ENCODE data around the gene MTMR6. TPM values are rescaled to one million over a fixed set of nuclear protein-coding genes. Genes with fewer than 3 reads are reported as not detected.

The MTMR6 gene
- total RNA-seq, 2 experiments from 2014 or later = 6.4 to 17.3 TPM

DNA sequence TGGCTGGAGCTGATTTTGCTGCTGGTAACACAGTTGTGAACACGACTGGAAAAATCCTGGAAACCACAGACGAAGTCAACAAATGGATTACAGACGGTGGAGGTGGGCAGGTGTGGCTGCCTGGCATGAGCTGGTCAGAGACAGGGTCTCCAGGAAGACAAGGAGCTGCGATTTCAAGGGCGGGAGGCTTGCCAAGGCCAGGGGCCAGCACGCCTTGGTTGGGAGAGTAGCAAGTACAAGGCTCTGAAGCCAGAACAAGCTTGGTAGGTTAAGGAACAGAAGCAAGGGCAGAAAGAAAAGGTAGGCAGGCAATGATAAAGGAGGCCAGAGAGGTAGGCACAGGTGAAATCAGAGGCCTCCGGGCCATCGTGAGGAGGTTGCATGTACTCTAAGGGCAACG is 64.5 kb downstream of the MTMR6 start:
- no TSS peak for BruUV-seq (replicated peaks)
- intact Hi-C loops (cut with micrococcal nuclease; ENCODE audit: unreplicated experiment) = no loop called here
- Histone ChIP-seq H2AFZ (ENCODE audit: low read length) (no peak overlapping the region), H3K4me3 (ENCODE audit: low read depth, low read length, poor library complexity, severe bottlenecking) (no peak overlapping the region), H3K9me2 (ENCODE audit: insufficient read depth, low read length) (no peaks in the 10 kb centered on the region), H3K36me3 (ENCODE audit: insufficient read depth, low read length) (no peaks in the 10 kb centered on the region), H3K27ac (ENCODE audit: low read depth, low read length, poor library complexity, severe bottlenecking) (no peak overlapping the region), H3K79me2 (ENCODE audit: insufficient read depth, low read depth, low read length) (no peaks in the 10 kb centered on the region), H4K20me1 (ENCODE audit: insufficient read depth, low read length) (no peaks in the 10 kb centered on the region), H3K4me1 (ENCODE audit: insufficient read depth, low read length, poor library complexity, severe bottlenecking) (no peaks in the 10 kb centered on the region), H3K4me2 (ENCODE audit: low read length) (no peak overlapping the region), H3K9me3 (ENCODE audit: low read length) (no peaks in the 10 kb centered on the region)
- ChIA-PET CTCF (ENCODE audit: unreplicated experiment) (interaction anchor here (0.6 kb wide), 1 partner anchor 64 kb away, joined by 3 read pairs; no protein-coding TSS in a partner anchor), POLR2A (no interaction called here)
- TF ChIP-seq EZH2phosphoT487 (IDR thresholded peaks at IDR 0.05; ENCODE audit: borderline replicate concordance, low read depth, low read length) = no peak
- TF ChIP-seq, protein P1, sequence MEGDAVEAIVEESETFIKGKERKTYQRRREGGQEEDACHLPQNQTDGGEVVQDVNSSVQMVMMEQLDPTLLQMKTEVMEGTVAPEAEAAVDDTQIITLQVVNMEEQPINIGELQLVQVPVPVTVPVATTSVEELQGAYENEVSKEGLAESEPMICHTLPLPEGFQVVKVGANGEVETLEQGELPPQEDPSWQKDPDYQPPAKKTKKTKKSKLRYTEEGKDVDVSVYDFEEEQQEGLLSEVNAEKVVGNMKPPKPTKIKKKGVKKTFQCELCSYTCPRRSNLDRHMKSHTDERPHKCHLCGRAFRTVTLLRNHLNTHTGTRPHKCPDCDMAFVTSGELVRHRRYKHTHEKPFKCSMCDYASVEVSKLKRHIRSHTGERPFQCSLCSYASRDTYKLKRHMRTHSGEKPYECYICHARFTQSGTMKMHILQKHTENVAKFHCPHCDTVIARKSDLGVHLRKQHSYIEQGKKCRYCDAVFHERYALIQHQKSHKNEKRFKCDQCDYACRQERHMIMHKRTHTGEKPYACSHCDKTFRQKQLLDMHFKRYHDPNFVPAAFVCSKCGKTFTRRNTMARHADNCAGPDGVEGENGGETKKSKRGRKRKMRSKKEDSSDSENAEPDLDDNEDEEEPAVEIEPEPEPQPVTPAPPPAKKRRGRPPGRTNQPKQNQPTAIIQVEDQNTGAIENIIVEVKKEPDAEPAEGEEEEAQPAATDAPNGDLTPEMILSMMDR (conservative IDR thresholded peaks at IDR 0.05; ENCODE audit: low read length) = no peak
- no peak for DNase-seq (ENCODE audit: low spot score)

DNA sequence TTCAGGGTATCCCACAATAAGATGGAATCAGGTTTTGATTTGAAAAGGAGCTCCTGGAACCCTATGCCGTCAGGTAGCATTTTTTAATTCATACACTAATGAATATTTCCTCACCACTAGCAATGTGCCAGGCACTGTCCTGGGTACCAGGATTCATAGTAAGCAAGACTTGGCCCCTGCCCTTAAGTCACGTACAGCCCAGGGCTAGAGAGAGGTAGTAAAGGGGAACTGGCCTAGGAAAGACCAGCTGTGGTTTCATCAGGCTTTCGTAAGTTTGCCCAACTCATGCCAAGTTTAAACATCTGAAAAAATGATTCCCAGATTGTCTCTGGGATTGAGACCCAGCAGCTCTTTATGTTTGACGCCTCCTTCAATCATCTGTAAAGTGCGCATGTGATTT is 69.3 kb downstream of the MTMR6 start:
- CTCF ChIA-PET (ENCODE audit: unreplicated experiment) = no interaction called here
- intact Hi-C loops (cut with micrococcal nuclease; ENCODE audit: unreplicated experiment) = no loop called here

More for the DNA sequence above, 69.3 kb downstream of the MTMR6 start:
- Histone ChIP-seq H3K4me3 (ENCODE audit: low read depth, low read length, poor library complexity, severe bottlenecking) (no peak overlapping the region), H3K4me2 (ENCODE audit: low read length) (no peak overlapping the region), H3K27ac (ENCODE audit: low read depth, low read length, poor library complexity, severe bottlenecking) (no peak overlapping the region), H3K9me3 (ENCODE audit: low read length) (no peaks in the 10 kb centered on the region), H2AFZ (ENCODE audit: low read length) (no peak overlapping the region), H3K9me2 (ENCODE audit: insufficient read depth, low read length) (no peaks in the 10 kb centered on the region), H3K36me3 (ENCODE audit: insufficient read depth, low read length) (no peaks in the 10 kb centered on the region), H3K79me2 (ENCODE audit: insufficient read depth, low read depth, low read length) (no peaks in the 10 kb centered on the region), H3K4me1 (ENCODE audit: insufficient read depth, low read length, poor library complexity, severe bottlenecking) (no peaks in the 10 kb centered on the region), H4K20me1 (ENCODE audit: insufficient read depth, low read length) (no peaks in the 10 kb centered on the region)
- no peak for DNase-seq (ENCODE audit: low spot score)
- TF ChIP-seq, protein P1 (conservative IDR thresholded peaks at IDR 0.05; ENCODE audit: low read length) = no peak
- no peak for TF ChIP-seq EZH2phosphoT487 (IDR thresholded peaks at IDR 0.05; ENCODE audit: borderline replicate concordance, low read depth, low read length)
- POLR2A ChIA-PET = no interaction called here
- no TSS peak for BruUV-seq (replicated peaks)
